Sigmoid colon (tissue), 7 donors: ENCODE measurements around the gene ACSM3. TPM values are rescaled to one million over a fixed set of nuclear protein-coding genes. Genes with fewer than 3 reads are reported as not detected.

Source experiments
- DNase-seq: peaks from one replicate; pipeline ENCODE4 v3.0.0-alpha.2; 2019
- H3K27ac ChIP-seq, 4 donors: fragments of 200-600 bp; sonication (generic); one replicate each; pipeline ENCODE4 v1.5.1; 2016 to 2019; ENCODE audit warnings: mild to moderate bottlenecking in 1 of 4
- H3K27me3 ChIP-seq, 3 donors: fragments of 200-600 bp; sonication (generic); one replicate each; pipeline ENCODE4 v1.5.1; 2019; ENCODE audit warnings: mild to moderate bottlenecking in 1 of 3
- H3K36me3 ChIP-seq, 4 donors: fragments of 200-600 bp; sonication (generic); one replicate each; pipeline ENCODE4 v1.5.1; 2016 to 2019
- H3K4me1 ChIP-seq, 4 donors: fragments of 200-600 bp; sonication (generic); one replicate each; pipeline ENCODE4 v1.5.1; 2017 to 2019
- H3K4me3 ChIP-seq, 4 donors: fragments of 200-600 bp; sonication (generic); one replicate each; pipeline ENCODE4 v1.5.1; 2017 to 2019; ENCODE audit warnings: mild to moderate bottlenecking in 2 of 4, moderate library complexity in 1 of 4
- H3K9me3 ChIP-seq, 4 donors: fragments of 200-600 bp in 3 of 4; sonication (generic) in 3 of 4; one replicate each; pipeline versions ENCODE4 v1.5.1 to v1.6.1; 2013 to 2019
- CTCF ChIP-seq, 4 experiments: fragments of 450-650 bp in 3 of 4; fragments of 200-600 bp in 1 of 4; IDR thresholded peaks; one replicate each; pipeline ENCODE4 v1.5.1; 2016 to 2019; ENCODE audit warnings: antibody characterized with exemption in 4 of 4, mild to moderate bottlenecking in 3 of 4, moderate library complexity in 2 of 4
- EP300 ChIP-seq, 4 donors: sonication (generic); formaldehyde crosslinking; IDR thresholded peaks; one replicate each; pipeline ENCODE4 v1.6.1; 2017; ENCODE audit warnings: antibody characterized with exemption in 4 of 4
- POLR2A ChIP-seq, 2 donors: fragments of 450-650 bp; IDR thresholded peaks; one replicate each; pipeline ENCODE4 v1.6.1; 2016; ENCODE audit warnings: antibody characterized with exemption in 2 of 2, mild to moderate bottlenecking in 2 of 2, moderate library complexity in 2 of 2
- POLR2AphosphoS5 ChIP-seq, 4 donors: sonication (generic); formaldehyde crosslinking; IDR thresholded peaks; one replicate each; pipeline ENCODE4 v1.6.1; 2017; ENCODE audit warnings: antibody characterized with exemption in 4 of 4
- WGBS, 2 donors: extraction: QIAGEN DNeasy Blood & Tissue Kit; methylation state at CpG; one replicate each; pipeline ENCODE4 v1.1.7; 2013; 5-methylcytosine and 5-hydroxymethylcytosine counted together
- intact Hi-C: fragments of 100-400 bp; cut with DNase I; formaldehyde crosslinking; loops from one replicate; pipeline ENCODE4 v1.15.1; 2023
- polyA plus RNA-seq, 3 donors: library from polyadenylated mRNA; stranded (reverse); fragments of 200-250 nt; gene quantifications; one replicate each; pipeline ENCODE4 v1.2.3, GENCODE V29; 2013
- total RNA-seq, 4 donors: library from RNA; depleted of rRNA; stranded (reverse); fragments of >200 nt; gene quantifications; one replicate each; pipeline ENCODE4 v1.1.0, GENCODE V29; 2016
- donor health status: healthy with polysubstance abuse.
- donor health status: Bipolar disorder and iron deficiency.
- donor health status: healthy.

Gene ACSM3
- total and polyA plus RNA-seq, 7 donors: 12.5 to 25.7 (median 16.2) TPM

GRCh38 chr16:20806168-20807050 lies 42.6 kb downstream of the ACSM3 start, which contains the start of the genes ERI2 and REXO5:
Gene ERI2, minus strand, starts transcription at chr16:20806472. Its CDS starts 42 bp downstream, at chr16:20806430.
Gene REXO5, plus strand, starts transcription at chr16:20806527. Its CDS starts 427 bp downstream, at chr16:20806954.
- Histone ChIP-seq H3K4me3 (peak within 1 kb of the TSS; percentile 73 to 87 (median 80)), H3K27me3 (no peaks in the 10 kb centered on the region), H3K4me1 (peaks cover 0 to 16% (median 13%) of the 10 kb centered on the region in 4 donors), H3K27ac (peak within 1 kb of the TSS; percentile 81 to 95 (median 92)), H3K36me3 (peaks cover 0 to 9% (median 0%) of the 10 kb centered on the region in 4 donors), H3K9me3 (no peaks in the 10 kb centered on the region)
- peak; percentile 44 to 73 (median 61) for TF ChIP-seq POLR2AphosphoS5 (IDR thresholded peaks at IDR 0.05)
- TF ChIP-seq EP300 (IDR thresholded peaks at IDR 0.05): no peak
- TF ChIP-seq POLR2A (IDR thresholded peaks at IDR 0.05): peak in 1 of 2 donors; percentile 36
- TF ChIP-seq CTCF (IDR thresholded peaks at IDR 0.05): peak in 2 of 4 experiments; percentile 5 to 34
- peak; percentile 95 for DNase-seq
- intact Hi-C loops: loop anchor here (5.0 to 10.0 kb wide), 3 partner anchors 64 to 276 kb away; partner anchors contain the start of genes DCUN1D3, LYRM1 and THUMPD1
- whole genome bisulfite sequencing, 2 donors: 1% methylated on average over 74 of the region's 74 CpGs

DNA sequence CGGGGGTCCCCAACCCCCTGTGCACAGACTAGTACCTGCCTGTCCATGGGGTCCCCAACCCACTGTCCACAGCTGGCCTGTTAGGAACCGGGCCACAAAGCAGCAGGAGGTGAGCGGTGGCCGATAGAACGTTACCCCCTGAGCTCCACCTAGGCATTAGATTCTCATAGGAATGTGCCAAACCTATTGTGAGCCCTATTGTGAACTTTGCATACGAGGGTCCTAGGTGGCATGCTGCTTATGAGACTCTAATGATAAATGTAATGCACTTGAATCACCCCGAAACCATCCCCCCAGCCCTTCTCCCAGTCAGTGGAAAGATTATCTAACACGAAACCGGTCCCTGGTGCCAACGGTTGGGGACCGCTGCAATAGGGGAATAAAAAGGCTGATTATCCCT lies 44.0 kb downstream of the ACSM3 start:
- no peak for TF ChIP-seq EP300 (IDR thresholded peaks at IDR 0.05)
- no peak for TF ChIP-seq POLR2AphosphoS5 (IDR thresholded peaks at IDR 0.05)
- intact Hi-C loops: loop anchor here (5.0 to 10.0 kb wide), 3 partner anchors 66 to 274 kb away; partner anchors contain the start of genes DCUN1D3, LYRM1 and THUMPD1
- H3K27ac ChIP-seq: no peak overlapping the region

DNA sequence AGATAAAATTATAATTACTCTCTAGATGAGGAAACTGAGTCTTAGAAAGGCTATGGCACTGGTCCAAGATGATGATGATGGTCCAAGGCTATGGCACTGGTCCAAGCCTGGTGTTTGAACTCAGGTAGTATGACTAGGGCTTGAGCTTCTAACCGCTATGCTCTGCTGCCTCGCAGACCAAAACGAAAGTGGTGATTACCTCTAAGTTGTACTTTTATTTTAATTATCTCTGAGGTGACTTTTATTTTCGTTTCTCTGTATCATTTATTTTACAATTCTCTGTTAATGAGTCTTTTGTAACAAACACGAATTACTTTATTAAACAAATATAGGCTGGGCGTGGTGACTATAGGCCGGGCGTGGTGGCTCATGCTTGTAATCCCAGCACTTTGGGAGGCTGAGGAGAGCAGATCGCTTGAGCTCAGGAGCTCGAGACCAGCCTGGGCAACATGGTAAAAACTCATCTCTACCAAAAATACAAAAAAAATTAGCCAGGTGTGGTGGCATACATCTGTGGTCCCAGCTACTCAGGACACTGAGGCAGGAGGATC lies 48.1 kb downstream of the ACSM3 start:
- TF ChIP-seq POLR2A (IDR thresholded peaks at IDR 0.05) (no peak), CTCF (IDR thresholded peaks at IDR 0.05) (no peak), POLR2AphosphoS5 (IDR thresholded peaks at IDR 0.05) (no peak), EP300 (IDR thresholded peaks at IDR 0.05) (no peak)
- no peak for DNase-seq
- intact Hi-C loops: no loop called here
- H3K27ac ChIP-seq: no peak overlapping the region
- H3K4me3 ChIP-seq: no peak overlapping the region
- no peaks in the 10 kb centered on the region for H3K9me3 ChIP-seq
- 28 to 79% methylated on average over 10 of the region's 10 CpGs for WGBS, 2 donors
- H3K36me3 ChIP-seq: no peaks in the 10 kb centered on the region
- H3K27me3 ChIP-seq: no peaks in the 10 kb centered on the region
- H3K4me1 ChIP-seq: peaks cover 0 to 5% (median 4%) of the 10 kb centered on the region in 4 donors

More for the DNA sequence above, 44.0 kb downstream of the ACSM3 start:
- no peaks in the 10 kb centered on the region for H3K36me3 ChIP-seq
- no peak for DNase-seq
- H3K4me1 ChIP-seq: peaks cover 0 to 16% (median 13%) of the 10 kb centered on the region in 4 donors
- H3K9me3 ChIP-seq: no peaks in the 10 kb centered on the region
- WGBS, 2 donors: 93 to 95% methylated on average over 11 of the region's 11 CpGs
- H3K4me3 ChIP-seq: no peak overlapping the region
- H3K27me3 ChIP-seq: no peaks in the 10 kb centered on the region

- DNase-seq: no peak
- H3K27ac ChIP-seq: no peak overlapping the region
- TF ChIP-seq CTCF (IDR thresholded peaks at IDR 0.05): no peak
- no peak for TF ChIP-seq EP300 (IDR thresholded peaks at IDR 0.05)
- no peak for TF ChIP-seq POLR2AphosphoS5 (IDR thresholded peaks at IDR 0.05)
- no peak for TF ChIP-seq POLR2A (IDR thresholded peaks at IDR 0.05)
- 60 to 79% methylated on average over 2 of the region's 2 CpGs for WGBS, 2 donors
- H3K4me3 ChIP-seq: no peak overlapping the region
- intact Hi-C loops: no loop called here
- no peaks in the 10 kb centered on the region for H3K27me3 ChIP-seq
- H3K4me1 ChIP-seq: peaks cover 0 to under 1% (median 0%) of the 10 kb centered on the region in 4 donors
- no peaks in the 10 kb centered on the region for H3K9me3 ChIP-seq
- no peaks in the 10 kb centered on the region for H3K36me3 ChIP-seq
These were observed 48.7 kb downstream of the ACSM3 start for GRCh38 chr16:20812510-20812909.

DNA sequence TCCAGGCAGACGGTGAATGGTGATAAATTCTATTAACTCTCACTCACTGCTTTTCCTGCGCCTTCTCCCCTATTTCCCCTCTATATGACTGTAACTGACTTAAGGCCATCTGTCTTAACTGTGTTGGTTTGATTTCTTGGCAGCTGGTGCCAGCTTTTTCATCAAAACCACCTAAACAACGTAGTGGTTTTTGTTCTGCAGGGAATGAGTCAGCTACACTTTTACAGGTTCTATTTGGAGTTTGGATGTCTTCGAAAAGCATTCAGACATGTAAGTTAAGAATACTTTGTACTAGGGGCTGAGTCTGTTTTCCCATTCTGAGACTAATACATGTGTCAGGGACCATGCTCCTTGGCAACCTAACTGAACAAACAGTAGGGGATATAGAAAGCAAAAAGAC lies 51.0 kb downstream of the ACSM3 start:
- Histone ChIP-seq H3K27ac (no peak overlapping the region), H3K4me3 (no peak overlapping the region), H3K36me3 (no peaks in the 10 kb centered on the region), H3K4me1 (no peaks in the 10 kb centered on the region), H3K27me3 (no peaks in the 10 kb centered on the region), H3K9me3 (no peaks in the 10 kb centered on the region)
- 76 to 94% methylated on average over 4 of the region's 4 CpGs for whole genome bisulfite sequencing, 2 donors
- DNase-seq: no peak
- intact Hi-C loops: no loop called here
- TF ChIP-seq POLR2A (IDR thresholded peaks at IDR 0.05) (no peak), EP300 (IDR thresholded peaks at IDR 0.05) (no peak), CTCF (IDR thresholded peaks at IDR 0.05) (no peak), POLR2AphosphoS5 (IDR thresholded peaks at IDR 0.05) (no peak)
